Aorta (tissue), 5 donors: ENCODE results near the gene CNTN5. TPM values are rescaled to one million over a fixed set of nuclear protein-coding genes. Genes with fewer than 3 reads are reported as not detected.

Source experiments
- ATAC-seq: fragments of 200-7000 bp; cut with Tn5 transposase; one replicate; pipeline ENCODE4 v1.9.1; 2022; ENCODE audit warnings: moderate library complexity; ENCODE audit not compliant: low FRiP score
- DNase-seq, 2 donors: peaks; one replicate each; pipeline ENCODE4 v3.0.0-alpha.2; 2020
- H3K27ac ChIP-seq, 2 donors: one replicate each; pipeline ENCODE4 v1.5.1; 2013; ENCODE audit warnings: low read length in 2 of 2, mild to moderate bottlenecking in 2 of 2, moderate library complexity in 2 of 2, control low read depth in 1 of 2, inconsistent platforms in 1 of 2, low read depth in 1 of 2
- H3K27me3 ChIP-seq, 2 donors: one replicate each; pipeline ENCODE4 v1.6.1; 2013; ENCODE audit warnings: control low read depth in 1 of 2, low read length in 1 of 2, mild to moderate bottlenecking in 1 of 2, moderate library complexity in 1 of 2; ENCODE audit not compliant: insufficient read depth in 2 of 2, control insufficient read depth in 1 of 2
- H3K36me3 ChIP-seq, 2 donors: one replicate each; pipeline ENCODE4 v1.6.1; 2013; ENCODE audit warnings: control low read depth in 1 of 2, low read length in 1 of 2, mild to moderate bottlenecking in 1 of 2; ENCODE audit not compliant: insufficient read depth in 2 of 2, control insufficient read depth in 1 of 2
- H3K4me1 ChIP-seq, 2 donors: one replicate each; pipeline ENCODE4 v1.6.1; 2013; ENCODE audit warnings: low read length in 2 of 2, control low read depth in 1 of 2, mild to moderate bottlenecking in 1 of 2, moderate library complexity in 1 of 2; ENCODE audit not compliant: insufficient read depth in 2 of 2, control insufficient read depth in 1 of 2
- H3K4me3 ChIP-seq, 2 donors: one replicate each; pipeline ENCODE4 v1.5.1; 2013; ENCODE audit warnings: low read length in 2 of 2, control low read depth in 1 of 2, mild to moderate bottlenecking in 1 of 2
- H3K9me3 ChIP-seq: one replicate; pipeline ENCODE4 v1.6.1; 2013; ENCODE audit warnings: mild to moderate bottlenecking, low read length; ENCODE audit not compliant: control insufficient read depth
- WGBS, 2 donors: extraction: QIAGEN DNeasy Blood & Tissue Kit; methylation state at CpG; one replicate each; pipeline ENCODE4 v1.1.7; 2013; 5-methylcytosine and 5-hydroxymethylcytosine counted together
- intact Hi-C, 2 donors: fragments of 100-400 bp; cut with DNase I; formaldehyde crosslinking; loops; one replicate each; pipeline versions ENCODE4 v1.14.2 to v1.15.0; 2022
- polyA plus RNA-seq, 2 donors: library from polyadenylated mRNA; stranded (reverse); fragments of 200-250 nt; gene quantifications; one replicate each; pipeline ENCODE4 v1.2.3, GENCODE V29; 2013
- total RNA-seq, 2 donors: library from RNA; stranded (reverse); fragmentation: NEBNext Ultra II Directional; extraction: Animal tissue kit (Norgen Biotek cat#: 25700); gene quantifications; one replicate each; pipeline ENCODE4 v1.2.1, GENCODE V29; 2021
- donor health status: healthy with polysubstance abuse.
- donor health status: Bipolar disorder and iron deficiency.
- donor health status: DM: no; HTN: no; CAD: no.
- donor health status: DM: no; HTN: no; CAD: no.
- donor health status: DM: yes; HTN: yes; CAD: no.

Gene CNTN5
- total and polyA plus RNA-seq, 4 donors = 0.13 to 2.9 (median 0.96) TPM; not detected in 1

GRCh38 chr11:99881610-99882009 lies 860.9 kb downstream of the CNTN5 start:
- ATAC-seq (no peak), DNase-seq (no peak)
- 19 to 21% methylated on average over 5 of the region's 5 CpGs for WGBS, 2 donors
- Histone ChIP-seq H3K27ac (no peak overlapping the region), H3K9me3 (no peaks in the 10 kb centered on the region), H3K4me1 (no peaks in the 10 kb centered on the region), H3K4me3 (no peak overlapping the region), H3K27me3 (no peaks in the 10 kb centered on the region), H3K36me3 (no peaks in the 10 kb centered on the region)
- intact Hi-C loops = no loop called here

- WGBS, 2 donors = 85 to 88% methylated on average over 6 of the region's 6 CpGs
- DNase-seq (no peak), ATAC-seq (no peak)
- H3K4me1 ChIP-seq = no peaks in the 10 kb centered on the region
- no peak overlapping the region for H3K27ac ChIP-seq
- no peak overlapping the region for H3K4me3 ChIP-seq
- H3K27me3 ChIP-seq = no peaks in the 10 kb centered on the region
- intact Hi-C loops = no loop called here
- H3K36me3 ChIP-seq = no peaks in the 10 kb centered on the region
- H3K9me3 ChIP-seq = no peaks in the 10 kb centered on the region
These were observed 864.0 kb downstream of the CNTN5 start for GRCh38 chr11:99884750-99885149.

GRCh38 chr11:99887481-99887880 lies 866.7 kb downstream of the CNTN5 start:
- Histone ChIP-seq H3K27ac (no peak overlapping the region), H3K4me1 (no peaks in the 10 kb centered on the region), H3K9me3 (no peaks in the 10 kb centered on the region), H3K4me3 (no peak overlapping the region), H3K36me3 (no peaks in the 10 kb centered on the region), H3K27me3 (no peaks in the 10 kb centered on the region)
- 91% methylated on average over 5 of the region's 5 CpGs for WGBS, 2 donors
- no peak for ATAC-seq
- no peak for DNase-seq
- intact Hi-C loops = no loop called here

- ATAC-seq = no peak
- H3K36me3 ChIP-seq = no peaks in the 10 kb centered on the region
- H3K27ac ChIP-seq = no peak overlapping the region
- intact Hi-C loops = no loop called here
- no peaks in the 10 kb centered on the region for H3K4me1 ChIP-seq
- no peak for DNase-seq
- no peak overlapping the region for H3K4me3 ChIP-seq
- no peaks in the 10 kb centered on the region for H3K27me3 ChIP-seq
- H3K9me3 ChIP-seq = peaks cover 2% of the 10 kb centered on the region
- 71 to 76% methylated on average over 1 of the region's 1 CpG for WGBS, 2 donors
These were observed 873.1 kb downstream of the CNTN5 start for GRCh38 chr11:99893811-99894210.

GRCh38 chr11:99901175-99901574 lies 880.4 kb downstream of the CNTN5 start:
- H3K27ac ChIP-seq = no peak overlapping the region
- H3K4me1 ChIP-seq = no peaks in the 10 kb centered on the region
- ATAC-seq (no peak), DNase-seq (peak in 1 of 2 donors; percentile 51)
- intact Hi-C loops = no loop called here
- H3K4me3 ChIP-seq = no peak overlapping the region
- no peaks in the 10 kb centered on the region for H3K36me3 ChIP-seq
- peaks cover 2% of the 10 kb centered on the region for H3K9me3 ChIP-seq
- H3K27me3 ChIP-seq = no peaks in the 10 kb centered on the region
- 74 to 76% methylated on average over 3 of the region's 3 CpGs for WGBS, 2 donors

- DNase-seq (no peak), ATAC-seq (no peak)
- H3K36me3 ChIP-seq = no peaks in the 10 kb centered on the region
- H3K27me3 ChIP-seq = no peaks in the 10 kb centered on the region
- WGBS, 2 donors = 25 to 46% methylated on average over 3 of the region's 3 CpGs
- no peaks in the 10 kb centered on the region for H3K9me3 ChIP-seq
- no peak overlapping the region for H3K4me3 ChIP-seq
- intact Hi-C loops = no loop called here
- no peaks in the 10 kb centered on the region for H3K4me1 ChIP-seq
- no peak overlapping the region for H3K27ac ChIP-seq
These were observed 890.4 kb downstream of the CNTN5 start for GRCh38 chr11:99911116-99911515.

GRCh38 chr11:99916078-99916477 lies 895.3 kb downstream of the CNTN5 start:
- Histone ChIP-seq H3K4me3 (no peak overlapping the region), H3K9me3 (peaks cover 2% of the 10 kb centered on the region), H3K27me3 (no peaks in the 10 kb centered on the region), H3K4me1 (no peaks in the 10 kb centered on the region), H3K27ac (no peak overlapping the region), H3K36me3 (no peaks in the 10 kb centered on the region)
- ATAC-seq (no peak), DNase-seq (no peak)
- WGBS, 2 donors = 86 to 90% methylated on average over 4 of the region's 4 CpGs
- intact Hi-C loops = no loop called here

GRCh38 chr11:99918761-99919160 lies 898.0 kb downstream of the CNTN5 start:
- intact Hi-C loops = no loop called here
- H3K4me1 ChIP-seq = no peaks in the 10 kb centered on the region
- 79 to 93% methylated on average over 3 of the region's 3 CpGs for WGBS, 2 donors
- no peaks in the 10 kb centered on the region for H3K36me3 ChIP-seq
- H3K9me3 ChIP-seq = peaks cover 2% of the 10 kb centered on the region
- ATAC-seq = no peak
- no peak overlapping the region for H3K27ac ChIP-seq
- DNase-seq = no peak
- no peaks in the 10 kb centered on the region for H3K27me3 ChIP-seq
- no peak overlapping the region for H3K4me3 ChIP-seq

GRCh38 chr11:99920956-99921355 lies 900.2 kb downstream of the CNTN5 start:
- no peaks in the 10 kb centered on the region for H3K4me1 ChIP-seq
- H3K27ac ChIP-seq = no peak overlapping the region
- H3K27me3 ChIP-seq = no peaks in the 10 kb centered on the region
- DNase-seq = no peak
- no peaks in the 10 kb centered on the region for H3K36me3 ChIP-seq
- no peak for ATAC-seq
- WGBS, 2 donors = 93 to 94% methylated on average over 3 of the region's 3 CpGs
- H3K4me3 ChIP-seq = no peak overlapping the region
- H3K9me3 ChIP-seq = peaks cover 2% of the 10 kb centered on the region
- intact Hi-C loops = no loop called here
